Posterior vena cava (tissue), 2 donors: ENCODE results near the gene KCP. TPM values are rescaled to one million over a fixed set of nuclear protein-coding genes. Genes with fewer than 3 reads are reported as not detected.

ENCODE experiments used
- DNase-seq: peaks from one replicate; pipeline ENCODE4 v3.0.0-alpha.2; 2020; ENCODE audit warnings: low spot score
- intact Hi-C, 2 donors: fragments of 100-400 bp; cut with DNase I; formaldehyde crosslinking; loops; one replicate each; pipeline versions ENCODE4 v1.14.1 to v1.14.2; 2022 to 2023
- total RNA-seq, 2 donors: library from RNA; stranded (reverse); fragmentation: NEBNext Ultra II Directional; extraction: Animal tissue kit (Norgen Biotek cat#: 25700); gene quantifications; one replicate each; pipeline ENCODE4 v1.2.1, GENCODE V29; 2021
- donor health status: DM: yes; HTN: yes; CAD: no.
- donor health status: DM: yes; HTN: yes; CAD: no.

KCP gene
- total RNA-seq, 2 donors from 2014 or later: 0.95 to 1.3 TPM

- intact Hi-C loops: no loop called here
- peak; percentile 58 for DNase-seq
These were observed 17.8 kb downstream of the KCP start for GRCh38 chr7:128892521-128893250.

DNA sequence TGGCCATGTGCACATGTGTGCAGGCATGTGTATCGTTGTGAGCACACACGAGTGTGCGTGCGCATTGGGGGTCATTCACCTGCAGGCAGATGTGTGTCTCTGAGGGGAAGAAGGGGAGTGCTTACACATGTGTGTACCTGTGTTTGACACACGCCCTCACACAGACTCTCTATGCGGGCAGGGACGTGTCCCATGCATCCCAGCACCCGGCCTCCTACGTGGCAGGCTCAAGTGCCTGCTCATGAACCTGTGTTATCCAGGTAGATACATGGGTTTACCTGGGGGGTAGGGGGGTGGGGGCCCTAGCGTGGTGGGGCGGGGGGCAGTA is 18.6 kb downstream of the KCP start:
- intact Hi-C loops: no loop called here
- DNase-seq: peak; percentile 36

DNA sequence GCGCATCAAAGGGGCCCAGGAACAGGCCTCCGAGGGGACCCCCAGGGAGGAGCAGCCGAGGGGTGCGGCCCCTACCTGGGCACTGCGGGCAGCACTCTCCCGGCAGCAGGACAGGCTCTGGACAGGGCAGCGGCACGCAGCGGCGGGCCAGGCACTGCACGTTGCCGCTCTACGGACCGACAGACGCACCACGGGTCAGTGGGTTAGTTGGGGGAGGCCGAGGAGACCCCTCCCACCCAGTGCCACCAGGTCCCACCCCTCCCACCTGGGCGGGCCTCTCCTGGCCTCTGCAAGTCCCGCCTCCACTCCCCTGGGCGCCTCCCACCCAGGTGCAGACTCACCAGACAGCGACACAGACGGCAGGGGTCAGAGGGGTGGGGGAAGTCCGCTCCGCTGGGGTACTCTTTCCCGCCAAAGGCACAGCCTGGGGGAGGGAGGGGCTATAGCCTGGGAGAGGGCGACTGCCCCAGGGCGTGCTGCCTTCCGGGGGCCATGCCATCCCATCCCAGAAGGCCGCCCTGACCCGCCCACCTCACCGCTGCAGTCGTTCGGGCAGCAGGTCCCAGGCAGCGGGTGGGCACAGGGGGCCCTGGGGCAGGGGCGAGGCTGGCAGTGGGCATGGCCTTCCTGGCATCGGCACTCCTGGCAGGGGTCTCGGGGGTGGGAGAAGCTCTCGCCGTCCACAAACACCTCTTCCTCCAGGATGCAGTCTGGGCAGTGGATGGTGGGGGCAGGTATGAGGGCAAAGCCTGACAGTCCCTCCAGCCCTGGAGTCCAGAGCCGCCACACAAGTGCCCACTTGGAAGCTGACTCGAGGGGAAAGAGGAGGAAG is 19.2 kb downstream of the KCP start:
- peak; percentile 80 for DNase-seq
- intact Hi-C loops: no loop called here

DNA sequence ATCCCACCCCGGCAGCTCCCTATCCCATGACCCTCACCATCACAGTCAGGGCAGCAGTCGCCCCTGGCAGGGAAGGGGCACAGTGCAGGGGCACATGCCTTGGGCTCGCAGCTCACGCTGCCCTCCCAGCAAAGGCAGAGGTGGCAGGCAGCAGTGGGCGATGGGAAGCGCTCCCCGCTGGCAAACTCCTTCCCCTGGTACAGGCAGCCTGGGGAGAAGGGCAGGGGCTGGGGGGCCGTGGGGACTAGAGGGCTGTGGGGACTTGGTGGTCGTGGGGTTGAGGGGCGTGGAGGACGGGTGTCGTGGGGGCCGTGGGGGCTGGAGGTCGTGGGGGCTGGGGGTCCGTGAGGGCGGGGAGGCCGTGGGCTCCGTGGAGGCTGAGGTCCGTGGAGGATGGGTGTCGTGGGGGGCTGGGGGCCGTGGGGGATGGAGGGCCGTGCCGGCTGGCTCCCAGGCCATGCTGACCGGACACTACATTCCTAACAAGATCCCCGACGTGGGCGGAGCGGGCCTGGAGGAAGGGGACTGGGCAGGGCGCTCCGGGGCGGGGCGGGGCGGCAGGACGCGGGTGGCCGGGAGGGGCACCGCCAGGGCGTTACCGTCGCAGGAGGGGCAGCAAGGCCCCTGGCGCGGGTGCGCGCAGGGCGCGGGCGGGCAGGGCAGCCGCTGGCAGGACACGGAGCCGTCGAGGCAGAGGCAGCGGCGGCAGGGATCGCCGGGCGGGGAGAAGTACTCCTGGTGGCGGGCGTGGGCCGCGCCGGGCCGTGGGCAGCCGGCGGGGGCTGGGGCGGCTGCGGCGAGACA is 20.0 kb downstream of the KCP start:
- peak; percentile 82 for DNase-seq
- intact Hi-C loops: no loop called here

- intact Hi-C loops: no loop called here
- peak; percentile 43 for DNase-seq
These were observed 21.4 kb downstream of the KCP start for GRCh38 chr7:128889121-128889520.

DNA sequence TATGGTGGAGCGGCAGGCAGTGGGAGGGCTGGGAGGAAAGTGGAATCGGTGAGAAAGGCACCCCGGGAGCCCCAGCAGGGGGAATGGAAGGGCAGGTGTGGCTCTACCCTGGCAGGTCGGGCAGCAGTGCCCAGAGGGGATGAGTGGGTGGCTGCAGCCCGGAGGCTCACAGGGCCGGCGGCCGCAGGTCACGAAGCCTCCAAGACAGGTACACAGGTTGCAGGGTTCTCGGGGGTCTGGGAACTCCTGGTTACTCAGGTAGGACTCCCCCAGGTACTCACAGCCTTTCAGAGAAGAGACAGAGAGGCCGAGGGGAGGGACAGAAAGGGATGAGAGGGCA is 21.8 kb downstream of the KCP start:
- peak; percentile 48 for DNase-seq
- intact Hi-C loops: no loop called here

GRCh38 chr7:128888039-128888755 is 22.3 kb downstream of the KCP start:
- intact Hi-C loops: no loop called here
- peak; percentile 1 for DNase-seq

DNA sequence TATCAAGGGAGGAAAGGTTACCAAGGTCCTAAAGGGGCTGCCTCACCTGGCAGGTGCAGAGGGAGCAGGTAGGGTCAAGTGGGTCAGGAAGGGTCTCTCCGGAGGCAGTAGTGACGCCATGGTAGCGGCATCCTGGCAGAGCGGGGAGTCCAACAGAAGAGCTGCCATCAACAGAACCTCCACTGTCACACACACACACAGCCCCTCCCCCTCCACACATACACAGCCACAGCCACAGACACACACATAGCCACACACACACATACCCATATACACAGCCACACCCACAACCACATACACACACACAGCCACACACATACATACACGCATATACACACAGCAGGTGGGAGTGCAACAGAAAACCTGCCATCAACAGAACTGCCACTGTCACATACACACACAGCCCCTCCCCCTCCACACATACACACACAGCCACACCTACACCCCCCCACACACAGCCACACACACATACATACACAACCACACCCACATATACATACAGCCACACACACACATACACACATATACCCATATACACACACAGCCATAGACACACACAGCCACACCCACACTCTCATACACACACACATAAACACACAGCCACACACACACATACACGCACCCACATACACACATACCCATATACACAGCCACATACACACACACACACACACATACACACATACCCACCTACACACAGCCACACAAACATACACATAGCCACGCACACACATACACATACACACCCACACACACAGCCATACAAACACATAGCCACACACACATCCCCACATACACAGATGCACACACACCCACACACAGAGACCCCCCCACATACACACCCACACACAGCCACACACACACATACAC is 23.1 kb downstream of the KCP start:
- DNase-seq: peak; percentile 48
- intact Hi-C loops: no loop called here

- peak; percentile 66 for DNase-seq
- intact Hi-C loops: no loop called here
These were observed 23.9 kb downstream of the KCP start for GRCh38 chr7:128886391-128887168.

DNA sequence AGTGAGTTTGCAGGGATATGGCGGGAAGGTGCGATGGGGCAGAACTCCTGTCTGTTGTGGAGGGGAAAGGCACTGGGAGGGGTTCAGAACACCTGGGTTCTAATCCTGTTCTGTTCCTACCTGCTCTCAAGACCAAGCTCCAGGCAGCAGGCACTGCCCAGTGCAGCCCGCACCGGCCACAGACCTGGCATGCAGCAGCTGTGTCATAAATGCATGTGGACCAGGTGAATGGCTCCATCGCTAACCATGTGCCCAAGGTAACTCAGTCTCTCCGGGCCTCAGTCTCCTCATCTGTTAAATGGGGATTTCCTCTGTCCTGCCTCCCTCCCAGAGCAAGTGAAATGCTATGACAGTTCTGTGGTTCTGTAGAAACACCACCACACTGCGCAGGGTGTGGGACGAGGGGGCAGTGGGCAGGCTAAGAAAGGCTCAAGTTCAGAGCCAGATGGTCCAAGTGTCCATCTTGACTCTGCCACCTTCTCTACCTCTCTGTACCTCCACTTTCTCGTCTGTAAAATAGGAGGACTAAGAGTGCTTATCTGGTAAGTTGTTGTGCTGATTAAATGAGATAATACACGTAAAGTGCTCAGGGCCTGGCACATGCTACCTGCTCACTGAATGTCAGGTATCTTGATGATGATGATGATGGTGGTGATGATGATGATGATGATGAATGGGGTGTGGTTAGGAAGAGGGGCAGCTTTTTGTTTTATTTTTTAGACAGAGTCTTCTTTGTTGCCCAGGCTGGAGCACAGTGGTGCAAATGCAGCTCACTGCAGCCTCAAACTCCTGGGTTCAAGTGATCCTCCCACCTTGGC is 24.9 kb downstream of the KCP start:
- peak; percentile 45 for DNase-seq
- intact Hi-C loops: no loop called here

GRCh38 chr7:128884561-128885369 is 25.7 kb downstream of the KCP start:
- intact Hi-C loops: loop anchor here in 1 of 2 donors (5.0 kb wide), 1 partner anchor 277 kb away; no protein-coding TSS in a partner anchor
- peak; percentile 72 for DNase-seq

DNA sequence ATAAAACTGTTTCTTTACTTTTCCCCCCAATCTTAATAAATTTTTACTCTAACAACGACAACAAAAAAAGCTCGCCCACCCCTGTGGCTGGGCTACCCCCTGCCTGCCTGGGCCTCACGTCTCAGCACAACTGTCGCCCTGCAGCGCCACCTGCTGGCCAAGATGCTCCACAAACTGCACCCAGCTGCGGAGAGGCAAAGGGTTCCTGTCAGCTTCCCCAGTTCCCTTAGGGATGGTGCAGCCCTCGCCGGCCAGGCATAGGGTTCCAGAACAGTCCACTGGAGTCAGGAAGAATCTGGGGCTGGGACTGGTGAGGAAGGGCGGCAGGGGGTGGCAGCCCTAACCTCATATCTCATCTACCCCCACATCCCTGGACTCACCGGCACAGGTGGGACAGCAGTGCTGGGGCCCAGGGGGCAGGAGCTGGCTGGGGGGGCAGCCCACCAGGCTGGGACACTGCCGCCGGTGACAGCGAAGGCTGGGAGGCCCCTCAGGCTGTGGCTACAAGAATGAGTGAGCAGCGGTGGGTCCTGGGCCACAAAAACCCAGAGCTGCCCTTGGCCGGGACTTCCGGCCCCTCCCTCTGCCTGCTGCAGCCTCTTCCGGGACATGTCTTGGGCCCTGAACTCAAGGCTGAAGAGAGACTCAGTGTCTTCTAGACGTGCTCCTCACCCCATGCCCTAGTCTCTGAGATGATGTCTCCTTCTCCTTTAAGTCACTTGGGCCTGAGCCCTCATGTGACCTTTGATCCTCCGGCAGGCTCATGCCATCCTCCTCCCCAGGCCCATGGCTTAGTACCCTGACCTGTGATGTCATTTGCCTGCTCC is 26.7 kb downstream of the KCP start:
- intact Hi-C loops: loop anchor here in 1 of 2 donors (5.0 kb wide), 1 partner anchor 277 kb away; no protein-coding TSS in a partner anchor

GRCh38 chr7:128882134-128882533 is 28.4 kb downstream of the KCP start:
- DNase-seq: peak; percentile 19
- intact Hi-C loops: loop anchor here in 1 of 2 donors (5.0 kb wide), 1 partner anchor 275 kb away; no protein-coding TSS in a partner anchor

More for the DNA sequence above, 26.7 kb downstream of the KCP start:
- peak; percentile 95 for DNase-seq

- intact Hi-C loops: loop anchor here in 1 of 2 donors (5.0 kb wide), 1 partner anchor 274 kb away; no protein-coding TSS in a partner anchor
- peak; percentile 53 for DNase-seq
These were observed 28.9 kb downstream of the KCP start for GRCh38 chr7:128881458-128882125.
